ENCODE results near the gene SERINC4.
"Not testable (repeated sequence)": the region's sequence is repeated elsewhere in the genome, so short reads cannot be mapped to it uniquely, and the experiment has no call there.

The SERINC4 gene

GRCh38 chr15:43799945-43800285 lies at the start of gene SERINC4:
Gene SERINC4 (minus strand): TSS chr15:43800220. CDS start chr15:43799986, 234 bp downstream.
- no peak for DNase-seq

GRCh38 chr15:43845421-43845820 lies 45.4 kb upstream of the SERINC4 start:
- no peak for DNase-seq

GRCh38 chr15:43832485-43832884 lies 32.5 kb upstream of the SERINC4 start:
- not testable (repeated sequence) for DNase-seq

GRCh38 chr15:43831519-43832052 lies 31.6 kb upstream of the SERINC4 start:
- not testable (repeated sequence) for DNase-seq

GRCh38 chr15:43830691-43831275 lies 30.8 kb upstream of the SERINC4 start:
- DNase-seq = not testable (repeated sequence)

GRCh38 chr15:43829951-43830540 lies 30.0 kb upstream of the SERINC4 start:
- DNase-seq = not testable (repeated sequence)

GRCh38 chr15:43828061-43828657 lies 28.1 kb upstream of the SERINC4 start:
- no peak for DNase-seq

- peak; percentile 85 for DNase-seq
Measured at GRCh38 chr15:43826508-43827341, 26.7 kb upstream of the SERINC4 start, which contains the start of gene WDR76. Gene WDR76 (plus strand): TSS chr15:43827002. CDS start chr15:43827033, 31 bp downstream.

GRCh38 chr15:43826029-43826507 lies 26.0 kb upstream of the SERINC4 start:
- DNase-seq = no peak

- DNase-seq = not testable (repeated sequence)
Measured at GRCh38 chr15:43825305-43825704, 25.3 kb upstream of the SERINC4 start.

GRCh38 chr15:43824302-43825246 lies 24.6 kb upstream of the SERINC4 start, which contains the start of gene MFAP1:
Gene MFAP1 (minus strand): TSS chr15:43824690. CDS start chr15:43824569, 121 bp downstream.
- DNase-seq = peak; percentile 98

- no peak for DNase-seq
Measured at GRCh38 chr15:43821505-43821904, 21.5 kb upstream of the SERINC4 start.

- DNase-seq = not testable (repeated sequence)
Measured at GRCh38 chr15:43815064-43815463, 15.0 kb upstream of the SERINC4 start.

GRCh38 chr15:43808960-43809678 lies 9.1 kb upstream of the SERINC4 start:
- no peak for DNase-seq

GRCh38 chr15:43808435-43808950 lies 8.5 kb upstream of the SERINC4 start:
- DNase-seq = no peak

GRCh38 chr15:43802676-43803075 lies 2.7 kb upstream of the SERINC4 start:
- not testable (repeated sequence) for DNase-seq

- DNase-seq = peak; percentile 85
Measured at GRCh38 chr15:43800286-43801141, 494 bp upstream of the SERINC4 start, which contains the start of gene HYPK. Gene HYPK (plus strand): TSS chr15:43800599. CDS start chr15:43800623, 24 bp downstream.

- DNase-seq = no peak
Measured at GRCh38 chr15:43799209-43799944, 643 bp downstream of the SERINC4 start.

- no peak for DNase-seq
Measured at GRCh38 chr15:43796566-43796965, 3.5 kb downstream of the SERINC4 start.

Measured in HCEC 1CT (cell line).